GM18951 (cell line): ENCODE data around the gene CREM.
"Not testable (repeated sequence)": the region's sequence is repeated elsewhere in the genome, so short reads cannot be mapped to it uniquely, and the experiment has no call there.

Source experiments
- POLR2A ChIP-seq: IDR thresholded peaks from 4 replicates; pipeline ENCODE4 v1.6.1; 2011; ENCODE audit warnings: mild to moderate bottlenecking; ENCODE audit not compliant: insufficient read length, insufficient read depth; ENCODE audit errors: extremely low read depth
- in situ Hi-C: fragments of 300-500 bp; cut with MboI; formaldehyde crosslinking; loops from one replicate; pipeline ENCODE4 v1.12.0; 2022; ENCODE audit warnings: low sequenced_read_pairs, mixed read lengths, inconsistent platforms; ENCODE audit not compliant: unreplicated experiment

CREM gene

GRCh38 chr10:35126530-35127288 lies at the start of gene CREM:
TSS of gene CREM (plus strand) at chr10:35126846. CDS start at chr10:35137836, 10,990 bp downstream.
- TF ChIP-seq POLR2A, result peak; percentile 99
- in situ Hi-C loops, result no loop called here

GRCh38 chr10:35079265-35079664 lies 47.4 kb upstream of the CREM start:
- in situ Hi-C loops, result no loop called here

DNA sequence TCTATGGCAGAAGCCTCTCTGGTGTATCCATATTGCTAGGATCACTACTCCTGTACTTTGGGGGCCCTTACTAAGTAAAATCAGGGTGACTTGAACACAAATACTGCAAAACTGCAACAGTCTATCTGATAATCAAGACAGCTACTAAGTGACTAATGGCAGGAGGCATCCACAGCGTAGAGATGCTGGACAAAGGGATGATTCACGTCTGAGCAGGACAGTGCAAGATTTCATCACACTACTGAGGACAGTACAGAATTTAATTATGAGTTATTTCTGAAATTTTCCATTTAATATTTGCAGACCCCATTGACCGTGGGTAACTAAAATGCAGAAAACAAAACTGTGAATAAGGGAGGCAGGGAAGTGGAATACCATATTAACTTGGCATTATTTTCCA lies 46.9 kb upstream of the CREM start:
- in situ Hi-C loops, result no loop called here
- TF ChIP-seq POLR2A, result no peak

More at GRCh38 chr10:35079265-35079664, 47.4 kb upstream of the CREM start:
- TF ChIP-seq POLR2A, result no peak

DNA sequence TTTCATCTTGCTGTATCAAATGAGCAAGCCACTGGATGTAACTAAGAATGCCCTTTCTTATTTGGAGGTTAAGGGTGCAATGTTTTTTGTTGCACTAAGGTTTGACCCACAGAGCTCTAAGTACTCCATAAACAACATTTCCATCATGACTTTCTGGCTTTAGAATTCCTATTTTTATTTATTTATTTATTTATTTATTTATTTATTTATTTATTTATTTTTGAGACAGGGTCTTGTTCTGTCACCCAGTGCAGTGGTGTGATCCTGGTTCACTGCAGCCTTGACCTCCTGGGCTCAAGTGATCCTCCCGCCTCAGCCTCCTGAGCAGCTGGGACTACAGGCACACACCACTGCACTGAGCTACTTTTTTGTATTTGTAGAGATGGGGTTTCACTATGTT lies 46.4 kb upstream of the CREM start:
- in situ Hi-C loops, result not testable (repeated sequence)

DNA sequence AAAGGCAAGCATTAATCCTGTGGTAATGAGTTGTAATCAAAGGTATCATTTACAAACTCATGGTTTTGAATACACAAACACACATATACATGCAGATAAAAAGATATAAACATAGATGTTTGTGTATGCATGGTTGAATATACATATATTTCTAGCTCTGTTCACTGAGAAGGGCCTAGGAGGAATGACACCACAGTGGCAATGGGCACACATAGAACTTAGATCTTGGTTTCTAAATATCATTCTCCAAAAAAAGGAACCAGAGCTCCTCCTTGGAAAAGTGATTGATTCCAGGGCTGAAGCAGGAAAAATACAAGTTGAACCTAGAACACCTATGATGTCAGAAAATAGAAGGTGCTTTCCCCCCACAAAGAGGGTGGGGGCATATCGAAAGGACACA lies 43.4 kb upstream of the CREM start:
- TF ChIP-seq POLR2A, result no peak
- in situ Hi-C loops, result no loop called here

- in situ Hi-C loops, result no loop called here
- no peak for TF ChIP-seq POLR2A
Observed at GRCh38 chr10:35089611-35090161, 37.0 kb upstream of the CREM start.

DNA sequence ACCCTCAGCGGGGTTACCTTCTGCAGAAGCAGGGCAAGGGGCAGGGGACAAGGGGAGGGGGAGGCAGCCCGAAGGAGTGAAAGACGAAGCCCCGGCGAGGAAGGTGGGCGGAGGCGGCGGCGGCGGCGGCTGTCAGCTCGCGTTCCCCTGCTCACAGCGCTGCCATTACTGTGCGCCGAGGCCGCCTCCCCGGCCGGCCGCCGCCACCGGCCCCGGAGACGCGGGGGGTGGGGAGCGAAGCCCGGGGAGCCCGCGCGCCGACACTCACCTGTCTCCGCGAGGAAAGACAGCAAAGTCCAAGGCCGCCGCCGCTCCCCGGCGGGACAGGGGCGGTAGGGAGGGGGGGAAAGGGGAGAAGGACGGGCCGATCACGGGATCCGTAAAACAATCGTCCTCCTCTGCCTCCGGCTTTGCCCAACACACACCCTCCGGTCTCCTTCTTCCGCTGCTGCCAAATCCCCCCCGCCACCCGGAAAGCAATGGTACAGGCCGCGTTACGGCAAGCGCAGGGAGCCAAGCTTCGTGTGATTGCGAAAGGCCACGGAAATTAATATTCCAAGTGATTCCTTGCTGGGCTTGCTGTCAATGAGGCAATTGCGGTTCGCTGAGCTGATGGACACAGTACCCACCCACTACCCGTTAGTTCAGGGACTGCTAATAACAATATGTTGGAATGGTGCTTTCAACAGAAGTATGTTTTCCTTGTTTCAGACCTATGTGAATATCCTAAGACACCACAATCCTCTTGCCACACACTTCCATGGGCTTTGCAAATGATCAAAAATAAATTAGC lies 36.3 kb upstream of the CREM start, which contains the start of gene CUL2:
Gene CUL2 (minus strand): TSS at position 180 of the 793 bp plus-strand sequence. CDS start 19,024 bp downstream, outside the sequence.
- TF ChIP-seq POLR2A, result peak; percentile 55
- in situ Hi-C loops, result no loop called here

DNA sequence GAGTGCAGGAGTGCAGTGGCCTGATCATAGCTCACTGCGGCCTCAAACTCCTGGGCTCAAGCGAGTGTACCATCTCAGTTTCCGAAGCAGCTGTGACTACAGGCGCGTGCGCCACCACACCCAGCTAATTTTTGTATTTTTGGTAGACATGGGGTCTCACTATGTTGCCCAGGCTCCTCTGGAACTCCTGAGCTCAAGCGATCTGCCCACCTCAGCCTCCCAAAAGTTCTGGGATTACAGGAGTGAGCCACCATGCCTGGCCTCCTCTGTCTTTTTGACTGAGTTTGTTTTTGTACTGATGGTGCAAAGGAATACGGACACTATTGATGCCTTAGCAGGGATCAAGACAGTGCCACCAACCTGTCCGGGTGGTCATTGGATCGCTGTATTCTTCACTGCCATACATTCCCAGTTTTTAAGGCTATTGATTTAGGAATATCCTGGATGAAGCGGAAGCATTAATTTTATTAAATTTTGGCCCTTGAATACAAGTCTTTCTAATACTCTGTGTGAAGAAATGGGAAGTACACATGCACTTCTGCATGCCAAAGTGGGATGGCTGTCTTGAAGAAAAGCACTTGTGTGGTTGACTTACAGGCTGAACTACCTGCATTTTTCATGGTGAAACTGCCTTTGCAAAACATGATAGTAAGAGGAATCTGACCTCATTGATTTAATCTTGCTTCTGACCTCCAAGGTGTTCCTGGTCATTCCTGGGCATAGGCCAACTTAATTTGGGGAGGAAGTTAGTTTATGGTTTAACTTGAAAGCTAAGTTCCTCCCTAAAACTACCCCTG lies 34.5 kb upstream of the CREM start:
- TF ChIP-seq POLR2A, result no peak
- in situ Hi-C loops, result no loop called here

DNA sequence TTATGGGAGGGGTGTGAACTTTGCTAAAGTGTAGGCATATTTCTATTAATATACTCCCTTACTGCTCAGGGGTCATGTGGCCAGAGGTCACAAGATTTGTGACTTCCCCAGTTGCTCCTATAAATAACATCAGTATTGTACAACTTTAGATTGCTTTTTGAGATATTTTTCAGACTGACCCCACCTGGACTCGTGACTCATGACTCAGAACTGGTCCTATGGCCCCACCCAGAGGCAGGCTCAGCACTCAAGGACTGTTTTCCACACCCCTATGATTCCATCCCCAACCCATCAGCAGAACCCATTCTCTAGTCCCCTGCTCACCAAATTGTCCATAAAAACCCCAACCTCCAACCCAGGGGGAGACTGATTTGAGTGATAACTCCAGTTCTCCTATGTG lies 33.8 kb upstream of the CREM start:
- TF ChIP-seq POLR2A, result no peak
- in situ Hi-C loops, result no loop called here

DNA sequence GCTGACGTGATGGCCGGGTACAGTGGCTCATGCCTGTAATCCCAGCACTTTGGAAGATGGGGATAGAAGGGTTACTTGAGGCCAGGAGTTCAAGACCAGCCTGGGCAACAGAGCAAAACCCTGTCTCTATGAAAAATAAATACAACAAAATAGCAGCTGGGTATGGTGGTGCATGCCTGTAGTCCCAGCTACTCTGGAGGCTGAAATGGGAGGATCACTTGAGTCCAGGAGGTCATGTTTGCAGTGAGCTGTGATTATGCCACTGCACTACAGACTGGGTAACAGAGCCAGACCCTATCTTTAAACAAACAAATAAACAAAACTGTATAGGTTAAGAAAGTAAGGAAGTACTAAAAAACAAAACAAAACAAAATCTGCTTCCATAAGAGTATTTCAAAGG lies 30.3 kb upstream of the CREM start:
- in situ Hi-C loops, result no loop called here
- TF ChIP-seq POLR2A, result no peak

DNA sequence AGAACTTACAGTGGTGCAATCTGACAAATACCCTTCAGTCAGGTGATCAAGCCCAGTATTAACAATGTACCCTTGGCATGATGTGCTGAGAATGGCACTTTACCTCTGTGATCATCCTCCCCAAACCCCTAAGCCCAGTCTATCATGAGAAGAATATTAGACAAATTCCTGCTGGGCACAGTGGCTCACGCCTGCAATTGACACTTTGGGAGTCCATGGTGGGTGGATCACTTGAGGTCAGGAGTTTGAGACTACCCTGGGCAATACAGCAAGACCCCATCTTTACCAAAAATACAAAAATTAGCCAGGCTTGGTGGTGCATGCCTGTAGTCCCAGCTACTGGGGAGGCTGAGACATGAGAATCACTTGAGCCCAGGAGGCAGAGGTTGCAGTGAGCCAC lies 29.1 kb upstream of the CREM start:
- TF ChIP-seq POLR2A, result no peak
- in situ Hi-C loops, result no loop called here

DNA sequence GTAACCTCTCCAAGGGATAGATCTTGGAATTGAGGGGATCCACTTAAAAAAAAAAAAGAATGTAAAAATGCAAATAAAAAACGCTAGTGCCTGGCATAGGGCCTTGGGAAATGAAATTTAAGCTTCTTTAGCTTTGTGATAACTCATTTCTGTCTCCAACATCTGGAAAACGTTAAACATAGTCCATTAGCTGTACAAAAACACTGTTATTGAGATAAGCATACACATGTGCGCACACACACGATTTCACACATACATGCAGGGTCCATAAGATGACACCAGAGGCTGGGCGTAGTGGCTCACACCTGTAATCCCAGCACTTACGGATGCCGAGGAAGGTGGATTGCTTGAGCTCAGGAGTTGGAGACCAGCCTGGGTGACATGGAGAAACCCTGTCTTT lies 22.8 kb upstream of the CREM start:
- in situ Hi-C loops, result loop anchor here (25.0 kb wide), 1 partner anchor 483 kb away; no protein-coding TSS in a partner anchor
- TF ChIP-seq POLR2A, result no peak

DNA sequence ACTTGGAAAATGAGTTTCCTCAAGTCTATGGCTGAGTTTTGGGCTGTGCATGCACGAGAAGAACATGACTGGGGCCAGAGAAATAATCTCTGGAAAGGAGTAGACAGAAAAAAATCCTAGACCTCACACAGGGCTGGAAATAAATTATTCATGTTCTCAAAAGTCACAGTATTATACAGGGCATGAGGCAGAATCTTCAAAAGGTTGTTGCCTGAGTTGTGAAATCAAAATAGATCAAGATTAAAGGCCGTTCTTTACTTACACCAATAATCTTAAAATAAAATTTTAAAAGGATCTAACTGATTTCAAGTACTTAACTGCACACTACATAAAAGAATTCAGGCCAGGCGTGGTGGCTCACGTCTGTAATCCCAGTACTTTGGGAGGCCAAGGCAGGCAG lies 14.1 kb upstream of the CREM start:
- no peak for TF ChIP-seq POLR2A
- in situ Hi-C loops, result loop anchor here (25.0 kb wide), 1 partner anchor 475 kb away; no protein-coding TSS in a partner anchor
